HG02852 (cell line): ENCODE data around the gene EPHB1.
"Not testable (repeated sequence)": the region's sequence is repeated elsewhere in the genome, so short reads cannot be mapped to it uniquely, and the experiment has no call there.

ENCODE experiments used
- ATAC-seq: cut with Tn5 transposase; IDR thresholded peaks from one replicate; pipeline ENCODE4 v1.9.1; 2021; ENCODE audit warnings: mild to moderate bottlenecking, moderate library complexity; ENCODE audit not compliant: unreplicated experiment

Gene EPHB1

DNA sequence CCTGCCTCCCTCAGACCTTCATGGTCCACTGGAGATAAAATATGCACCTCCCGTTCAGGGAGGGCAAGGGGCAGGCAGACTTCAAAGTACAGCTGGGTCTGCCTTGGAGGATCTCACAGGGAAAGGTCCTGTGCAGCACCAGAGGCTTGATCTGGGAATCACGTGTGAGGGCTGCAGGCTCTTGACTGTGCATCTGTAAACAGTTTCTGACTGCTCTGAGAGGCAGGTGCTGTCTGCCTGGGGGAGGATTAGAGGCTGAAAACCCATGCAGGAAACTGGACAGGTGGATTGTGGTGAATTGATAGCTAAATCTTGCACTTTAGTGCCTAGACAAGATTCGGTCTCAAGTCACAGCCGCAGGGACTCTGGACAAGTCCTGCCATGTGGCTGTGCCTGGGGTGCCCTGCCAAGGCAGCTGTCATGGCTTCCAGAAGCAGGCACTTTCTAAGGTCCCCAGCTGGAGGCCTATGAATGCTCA is 239.3 kb downstream of the EPHB1 start:
- no peak for ATAC-seq

DNA sequence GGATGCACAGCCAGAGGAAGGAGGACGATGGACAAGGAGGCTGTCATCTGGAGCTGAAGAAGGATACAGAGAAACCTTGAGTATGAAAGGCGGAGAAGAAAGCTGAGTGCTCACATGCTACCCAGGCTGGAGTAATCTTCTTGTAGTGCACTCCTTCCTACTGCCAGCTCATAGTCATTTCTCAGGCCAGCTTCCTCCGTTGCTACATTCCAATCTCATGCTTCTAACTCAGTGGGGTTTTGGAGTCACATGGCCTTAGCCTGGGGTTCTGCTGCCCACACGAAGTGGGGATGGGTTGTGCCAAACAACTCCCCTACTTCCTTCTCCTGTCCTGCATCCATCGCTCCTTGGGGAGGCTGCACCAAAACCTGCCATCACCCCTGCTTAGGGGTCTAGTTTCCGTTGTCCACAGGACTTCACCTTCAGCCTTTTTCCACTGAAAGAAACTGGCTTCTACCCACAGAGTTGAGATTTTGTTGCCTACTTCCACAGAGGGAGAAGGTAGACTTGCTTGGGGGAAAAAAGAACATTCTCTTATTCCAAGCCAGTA is 239.9 kb downstream of the EPHB1 start:
- ATAC-seq = no peak

DNA sequence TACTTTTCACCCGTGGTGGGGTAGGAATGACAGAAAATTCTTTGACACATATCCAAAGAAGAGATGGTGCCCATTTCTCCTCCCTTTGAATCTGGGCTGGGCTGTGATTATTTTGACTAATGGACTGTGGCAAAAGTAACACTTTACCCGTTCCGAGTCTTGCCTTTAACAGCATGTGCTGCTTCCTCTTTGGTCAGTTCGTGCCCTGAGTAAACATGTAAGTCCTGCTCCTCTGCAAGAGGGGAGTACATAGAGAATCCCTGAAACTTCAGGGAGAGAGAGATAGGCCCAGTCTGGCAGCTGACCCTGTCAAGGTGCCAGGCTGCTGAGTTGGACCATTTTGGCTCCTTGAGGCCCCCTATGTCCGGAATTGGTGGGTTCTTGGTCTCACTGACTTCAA is 243.1 kb downstream of the EPHB1 start:
- ATAC-seq = no peak

DNA sequence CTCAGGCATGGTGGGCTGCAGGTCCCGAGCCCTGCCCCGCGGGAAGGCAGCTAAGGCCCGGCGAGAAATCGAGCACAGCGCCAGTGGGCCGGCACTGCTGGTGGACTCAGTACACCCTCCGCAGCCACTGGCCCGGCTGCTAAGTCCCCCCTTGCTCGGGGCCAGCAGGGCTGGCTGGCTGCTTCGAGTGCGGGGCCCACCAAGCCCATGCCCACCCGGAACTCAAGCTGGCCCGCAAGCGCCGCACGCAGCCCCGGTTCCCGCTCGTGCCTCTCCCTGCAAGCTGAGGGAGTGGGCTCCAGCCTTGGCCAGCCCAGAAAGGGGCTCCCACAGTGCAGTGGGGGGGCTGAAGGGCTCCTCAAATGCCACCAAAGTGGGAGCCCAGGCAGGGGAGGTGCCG is 244.5 kb downstream of the EPHB1 start:
- ATAC-seq = not testable (repeated sequence)

DNA sequence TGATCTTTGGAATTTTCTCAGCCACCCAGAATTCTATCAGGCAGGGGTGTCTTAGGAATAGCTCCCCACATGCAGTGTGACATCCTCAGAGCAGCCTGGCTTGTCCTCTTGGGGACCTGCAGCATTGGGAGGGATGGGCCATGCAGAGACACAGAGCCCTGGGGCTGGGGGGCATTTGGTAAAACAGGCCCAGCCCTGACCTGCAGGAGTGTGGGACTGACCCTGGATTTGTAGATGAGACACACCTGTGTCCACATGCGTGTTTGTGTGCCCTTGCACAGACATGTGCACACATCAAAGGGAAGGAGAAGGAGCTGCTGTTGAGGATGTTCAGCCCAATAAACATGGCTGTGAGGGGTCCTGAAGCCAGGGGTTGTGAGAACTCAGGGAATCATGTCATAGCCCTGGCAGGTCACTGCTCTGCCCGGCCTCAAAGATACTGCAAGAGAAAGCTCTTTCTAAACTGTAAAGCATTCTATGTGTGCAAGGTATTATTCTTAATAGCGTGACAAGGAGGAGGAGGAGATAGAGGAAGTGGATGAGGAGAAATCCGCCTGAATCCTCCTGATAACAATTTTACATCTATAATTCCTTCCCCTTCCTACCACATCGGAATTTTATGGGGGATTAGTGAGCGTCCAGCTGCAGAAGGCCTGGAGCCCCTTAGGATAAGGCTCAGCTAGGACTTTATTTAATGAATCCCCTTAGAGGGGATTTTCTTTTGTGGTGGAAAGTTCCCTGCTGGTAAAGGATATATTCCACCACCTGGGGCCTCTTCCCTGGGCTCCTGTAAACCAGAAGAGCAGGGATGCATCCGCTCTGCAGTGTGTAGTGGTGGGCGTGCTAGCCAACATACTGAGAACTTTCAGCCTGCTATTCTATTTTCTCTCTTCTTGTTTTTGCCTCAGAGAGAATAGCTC is 245.5 kb downstream of the EPHB1 start:
- ATAC-seq = no peak

DNA sequence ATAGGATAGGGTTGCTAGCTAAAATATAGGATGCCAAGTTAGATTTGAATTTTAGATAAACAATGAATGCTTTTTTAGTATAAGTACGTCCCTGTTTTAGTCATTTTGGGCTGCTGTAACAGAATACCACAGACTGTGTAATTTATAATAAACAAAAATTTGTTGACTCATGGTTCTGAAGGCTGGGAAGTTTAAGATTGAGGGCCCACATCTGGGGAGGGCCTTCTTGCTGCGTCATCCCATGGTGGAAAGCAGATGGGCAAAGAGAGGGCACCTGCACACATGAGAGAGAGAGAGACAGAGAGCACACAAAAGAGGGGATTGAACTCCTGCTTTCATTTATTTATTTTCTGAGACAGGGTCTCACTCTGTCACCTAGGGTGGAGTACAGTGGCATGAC is 246.5 kb downstream of the EPHB1 start:
- no peak for ATAC-seq

DNA sequence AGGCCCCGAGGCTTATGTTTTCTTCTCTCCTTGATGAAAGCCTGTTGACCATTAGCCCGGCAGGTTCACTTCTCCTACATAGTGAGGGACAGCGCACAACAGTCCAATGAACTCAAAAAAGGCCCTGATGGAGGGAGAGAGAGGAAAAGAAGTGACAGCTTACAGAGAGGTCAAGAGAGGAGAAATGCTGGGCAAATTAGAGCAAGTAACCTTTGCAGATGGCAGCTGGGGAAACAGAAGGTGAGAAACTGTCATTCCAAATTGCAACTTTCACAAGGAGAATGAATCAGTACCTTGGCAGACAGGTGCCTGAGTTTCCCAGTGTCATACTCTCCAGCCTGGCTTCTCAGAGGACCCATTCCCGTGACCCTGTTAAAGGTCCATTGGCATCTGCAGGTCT is 252.0 kb downstream of the EPHB1 start:
- no peak for ATAC-seq

DNA sequence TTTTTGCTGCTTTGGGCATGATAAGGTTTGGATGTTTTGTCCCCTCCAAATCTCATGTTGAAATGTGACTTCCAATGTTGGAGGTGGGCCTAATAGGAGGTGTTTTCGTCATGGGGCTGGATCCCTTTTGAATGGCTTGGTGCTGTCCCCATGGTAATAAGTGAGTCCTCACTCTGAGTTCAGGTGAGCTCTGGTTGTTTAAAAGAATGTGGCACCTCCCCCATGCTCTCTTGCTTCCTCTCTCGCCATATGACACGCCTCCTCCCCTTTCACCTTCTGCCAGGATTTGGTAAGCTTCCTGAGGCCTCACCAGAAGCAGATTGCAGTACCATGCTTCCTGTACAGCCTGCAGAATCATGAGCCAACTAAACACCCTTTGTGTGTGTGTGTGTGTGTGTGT is 255.5 kb downstream of the EPHB1 start:
- ATAC-seq = no peak

DNA sequence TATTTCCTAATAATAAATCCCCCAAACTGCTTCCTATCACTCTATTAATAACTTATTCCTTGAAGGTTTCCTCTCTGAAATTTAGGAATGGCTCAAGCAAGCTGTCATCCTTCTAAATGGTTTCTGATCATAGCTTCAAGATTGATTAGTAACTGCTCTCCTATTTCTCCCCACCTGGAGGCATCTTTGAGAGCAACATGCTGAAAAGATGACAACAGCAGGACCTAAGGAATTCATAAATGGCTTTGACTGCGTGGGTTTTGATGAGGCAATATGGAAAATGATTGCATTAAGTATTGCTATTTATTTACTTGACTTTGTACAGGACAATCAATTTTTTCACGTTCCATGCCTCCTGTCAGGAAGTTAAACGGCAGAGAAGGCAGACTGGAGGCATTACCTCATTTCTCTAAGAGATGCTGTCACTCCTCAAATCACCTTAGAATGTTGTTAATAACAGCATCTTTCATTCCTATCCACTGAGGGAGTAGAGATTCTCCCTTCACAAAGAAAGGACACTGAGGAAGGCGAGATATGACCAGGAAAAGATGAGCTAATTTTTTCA is 256.4 kb downstream of the EPHB1 start:
- ATAC-seq = no peak

DNA sequence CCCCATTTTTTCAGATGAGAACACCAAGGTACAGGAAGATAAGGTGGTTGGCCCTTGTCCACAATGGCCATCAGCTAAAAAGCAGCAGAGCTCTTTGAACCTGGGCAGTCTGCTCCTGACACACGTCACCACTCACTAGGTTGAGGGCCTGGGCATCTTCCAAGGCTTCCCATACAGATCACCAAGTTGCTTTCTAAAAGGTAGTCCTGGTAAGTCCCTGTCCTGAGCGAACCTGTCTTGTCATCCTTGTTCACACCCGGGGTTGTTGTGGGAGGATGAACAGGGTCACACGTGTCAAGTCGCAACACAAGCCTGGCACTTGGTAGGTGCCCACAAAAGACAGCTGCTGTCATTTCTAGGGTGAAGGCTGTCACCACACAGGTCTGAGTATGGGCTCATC is 260.4 kb downstream of the EPHB1 start:
- ATAC-seq = no peak

DNA sequence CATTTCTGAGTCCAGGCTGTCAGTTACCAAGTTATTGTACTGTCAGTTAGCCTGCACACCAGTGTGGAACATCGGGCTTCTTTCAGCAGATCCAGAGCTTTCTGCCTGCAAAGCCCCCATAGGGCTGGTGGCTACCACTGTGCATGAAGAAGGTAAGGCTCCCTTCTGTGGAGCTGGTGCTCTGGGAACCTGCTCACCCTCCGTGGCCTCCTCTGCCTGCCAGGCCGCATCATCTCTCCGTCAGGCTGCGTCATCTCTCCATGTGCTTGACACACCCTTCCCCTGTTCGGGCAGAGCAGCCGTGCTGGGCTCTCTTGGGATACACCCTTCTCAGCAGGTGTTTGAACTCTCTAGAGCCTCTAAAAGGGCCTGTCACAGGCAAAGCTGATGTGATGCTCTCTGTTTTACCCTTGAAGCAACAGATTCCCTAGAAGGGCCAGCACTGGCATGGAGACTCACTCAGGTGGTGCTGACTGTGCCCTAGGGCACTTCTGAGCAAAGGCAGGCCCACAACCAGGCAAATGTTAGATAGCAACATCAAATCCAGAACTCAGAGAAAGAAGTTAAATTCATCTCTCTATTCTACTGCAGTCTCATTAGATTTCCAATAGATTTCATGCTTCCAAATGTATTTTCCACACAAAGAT is 261.1 kb downstream of the EPHB1 start:
- ATAC-seq = no peak

DNA sequence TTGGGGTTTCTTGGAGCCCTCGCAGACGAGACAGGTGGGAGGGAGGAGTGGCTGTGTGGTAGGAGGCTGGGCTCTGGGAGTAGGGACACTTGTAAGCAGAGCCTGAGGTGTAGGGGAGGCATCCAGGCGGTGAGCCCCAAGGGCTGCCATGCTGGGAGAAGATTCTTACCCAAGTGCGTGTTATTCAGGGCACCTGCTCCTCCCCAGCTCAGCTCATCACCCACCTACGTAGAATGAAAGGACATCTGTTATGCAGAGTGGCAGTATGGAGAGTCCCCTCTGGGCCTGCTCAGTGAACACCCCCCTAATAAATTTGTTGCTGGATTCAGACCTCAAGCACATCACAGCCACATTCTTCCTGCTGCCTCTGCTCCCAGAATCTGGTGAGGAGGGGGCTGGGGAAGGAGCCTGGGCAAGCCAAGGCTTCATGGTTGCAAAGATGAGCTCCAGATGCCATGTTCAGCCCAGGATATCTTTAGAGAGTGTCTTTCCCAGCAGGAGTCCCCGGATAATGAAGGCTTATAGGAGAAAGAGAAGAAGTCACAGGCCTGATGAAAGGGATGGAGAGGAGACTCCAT is 261.8 kb downstream of the EPHB1 start:
- no peak for ATAC-seq

DNA sequence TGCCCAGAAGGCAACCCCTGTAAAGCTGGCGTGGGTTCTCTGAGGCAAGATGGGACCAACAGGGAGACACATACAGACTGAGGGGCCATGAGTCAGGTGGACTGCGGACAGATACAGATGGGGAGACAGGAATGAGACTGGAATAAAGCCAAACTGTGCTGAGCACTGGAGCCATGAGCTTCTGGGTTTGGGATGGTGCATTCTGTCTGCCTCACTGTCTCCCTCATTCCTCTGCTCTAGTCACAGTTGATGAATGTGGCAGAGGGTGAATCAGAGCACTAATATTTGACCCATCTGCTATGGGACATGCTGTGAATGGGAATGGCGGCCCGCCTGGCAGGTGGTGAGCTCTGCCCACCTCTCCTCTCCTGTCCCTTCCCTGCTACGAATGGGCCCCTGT is 262.9 kb downstream of the EPHB1 start:
- no peak for ATAC-seq

DNA sequence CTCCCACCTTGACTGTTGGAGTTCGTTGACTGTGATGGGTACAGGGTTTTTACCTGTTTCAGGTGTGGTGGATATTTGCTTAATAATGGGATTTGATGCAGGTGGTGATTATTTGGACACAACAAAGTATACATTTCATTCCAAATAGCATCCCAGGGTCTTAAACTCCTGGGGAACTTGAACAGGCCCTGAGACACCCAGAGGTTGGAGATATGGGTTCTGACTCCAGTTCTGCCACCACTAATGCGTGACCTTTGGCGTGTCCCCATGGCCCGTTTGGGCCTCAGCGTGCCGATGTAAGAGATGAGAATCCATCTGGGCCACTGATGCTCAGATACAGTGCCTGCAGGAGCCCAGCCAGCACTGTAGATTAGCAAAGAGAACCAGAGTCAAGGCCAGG is 264.5 kb downstream of the EPHB1 start:
- no peak for ATAC-seq

DNA sequence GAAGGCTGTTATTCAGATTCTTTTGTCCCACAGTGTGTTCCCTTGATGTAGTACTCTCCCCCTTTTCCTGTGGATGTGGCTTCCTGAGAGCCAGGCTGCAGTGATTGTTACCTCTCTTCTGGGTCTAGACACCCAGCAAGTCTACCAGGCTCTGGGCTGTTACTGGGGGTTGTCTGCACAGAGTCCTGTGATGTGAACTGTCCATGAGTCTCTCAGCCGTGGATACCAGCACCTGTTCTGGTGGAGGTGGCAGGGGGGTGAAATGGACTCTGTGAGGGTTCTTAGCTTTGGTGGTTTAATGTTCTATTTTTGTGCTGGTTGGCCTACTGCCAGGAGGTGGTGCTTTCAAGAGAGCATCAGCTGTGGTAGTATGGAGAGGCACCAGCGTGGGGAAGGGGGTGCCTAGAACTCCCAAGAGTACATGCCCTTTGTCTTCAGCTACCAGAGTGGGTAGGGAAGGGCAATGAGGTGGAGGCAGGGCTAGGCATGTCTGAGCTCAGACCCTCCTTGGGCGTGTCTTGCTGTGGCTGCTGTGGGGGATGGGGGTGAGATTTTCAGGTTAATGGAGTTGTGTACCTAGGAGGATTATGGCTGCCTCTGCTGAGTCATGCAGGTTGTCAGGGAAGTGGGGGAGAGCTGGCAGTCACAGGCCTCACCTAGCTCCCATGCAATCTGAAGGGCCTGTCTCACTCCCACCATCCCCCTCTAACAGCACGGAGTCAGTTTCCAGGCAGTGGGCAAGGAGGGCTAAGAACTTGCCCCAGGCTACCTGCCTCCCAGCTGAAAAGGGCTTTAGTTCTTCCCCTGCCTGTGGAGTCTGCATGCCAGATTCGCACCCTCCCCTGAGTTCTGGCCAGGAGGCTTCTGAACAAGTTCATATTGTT is 272.0 kb downstream of the EPHB1 start:
- not testable (repeated sequence) for ATAC-seq

DNA sequence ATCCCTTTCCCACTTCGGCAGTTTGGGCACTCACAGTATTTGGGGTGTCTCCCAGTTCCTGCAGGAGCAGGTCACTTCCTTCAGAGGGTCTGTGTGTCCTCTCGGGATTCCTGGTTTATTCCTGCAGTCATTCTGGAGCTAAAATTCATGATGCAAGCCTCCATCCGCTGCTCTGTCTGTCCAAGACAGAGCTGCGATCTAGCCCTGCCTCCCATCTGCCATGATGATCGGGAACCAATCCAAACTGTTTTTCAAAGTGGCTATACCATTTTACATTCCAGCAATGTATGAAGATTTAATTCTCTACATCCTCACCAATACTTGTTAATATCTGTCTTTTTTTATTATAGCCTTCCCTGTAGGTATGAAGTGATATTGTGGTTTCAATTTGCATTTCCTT is 273.0 kb downstream of the EPHB1 start:
- no peak for ATAC-seq

DNA sequence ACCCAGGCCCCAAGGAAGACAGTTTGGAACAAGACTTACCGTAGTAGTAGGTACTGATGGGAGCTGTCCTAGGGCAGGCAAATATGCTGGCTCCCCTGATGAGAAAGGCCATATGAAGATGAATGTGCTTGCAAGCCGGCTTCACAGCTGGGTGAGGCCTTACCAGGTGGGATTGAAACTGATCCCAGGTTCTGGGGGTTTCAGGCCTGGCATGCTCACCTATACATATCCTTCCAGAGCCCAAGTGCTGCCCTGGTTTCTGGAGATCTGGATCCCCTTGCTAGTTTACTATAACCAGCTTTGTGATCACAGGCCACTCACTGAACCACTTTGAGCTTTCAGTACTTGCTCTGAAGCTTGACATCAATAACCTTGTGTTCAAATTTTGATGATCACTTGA is 274.3 kb downstream of the EPHB1 start:
- no peak for ATAC-seq

DNA sequence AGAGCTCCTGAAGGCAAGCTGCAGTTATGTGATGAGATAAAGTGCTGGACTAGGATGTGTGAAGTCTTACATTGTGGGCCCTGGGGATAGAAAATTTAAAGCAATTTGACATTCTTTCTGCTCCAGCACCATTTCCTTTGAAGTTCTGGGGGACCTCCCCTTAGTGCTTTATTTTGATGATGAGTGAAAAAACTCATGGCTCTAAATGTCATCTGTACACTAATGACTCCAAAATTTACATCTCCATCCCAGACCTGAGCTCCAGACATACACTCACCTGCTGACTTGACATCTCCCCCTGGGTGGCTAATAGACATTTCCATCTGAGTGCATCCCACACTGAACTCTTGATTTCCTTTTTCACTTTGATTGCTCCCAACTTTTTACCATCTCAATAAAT is 276.4 kb downstream of the EPHB1 start:
- no peak for ATAC-seq

DNA sequence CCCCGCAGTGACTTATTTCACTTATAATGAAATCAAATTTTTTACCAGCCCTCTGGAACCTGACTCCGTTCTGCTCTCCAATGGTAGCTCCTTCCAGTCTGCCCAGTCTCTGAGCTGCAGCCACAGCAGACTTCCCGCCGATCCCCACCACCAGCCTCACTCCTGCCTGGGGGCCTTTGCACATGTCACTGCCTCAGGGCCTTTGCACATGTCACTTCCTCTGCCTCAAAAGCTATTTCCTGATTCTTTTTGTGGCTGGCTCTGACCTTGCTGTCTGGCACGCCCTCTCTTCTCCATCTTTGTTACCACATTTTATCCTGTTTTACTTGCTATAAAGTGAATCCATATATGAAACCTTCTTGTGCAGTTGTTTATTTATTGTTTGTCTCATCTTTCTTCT is 277.4 kb downstream of the EPHB1 start:
- ATAC-seq = no peak

DNA sequence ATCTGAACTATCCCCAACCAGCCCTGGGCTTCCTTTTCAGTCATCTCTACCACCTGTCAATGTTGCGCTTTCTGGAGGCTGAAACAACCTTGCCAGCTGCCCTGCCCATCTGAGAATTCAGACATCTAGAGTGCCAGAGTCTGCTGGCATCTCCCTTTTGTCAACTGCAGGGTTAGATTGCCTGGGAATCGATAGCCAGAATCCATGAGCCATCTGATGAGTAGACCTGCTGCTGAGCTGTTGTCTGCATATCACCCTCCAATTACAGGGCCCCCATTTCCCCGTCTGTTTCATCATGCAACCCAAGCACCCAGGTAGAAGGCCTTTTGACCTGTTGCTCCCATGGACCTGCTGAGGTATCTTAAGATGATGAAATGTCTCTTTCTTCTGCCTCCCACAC is 280.1 kb downstream of the EPHB1 start:
- no peak for ATAC-seq
